ENCODE data around the gene FBXW5. TPM values are rescaled to one million over a fixed set of nuclear protein-coding genes. Genes with fewer than 3 reads are reported as not detected.

Gene FBXW5
- total and polyA plus RNA-seq, 10 of the 15 experiments (the other 5 are each of a cell fraction or from before 2014, with no cell fraction given): 0.21 to 97.3 (median 44.5) TPM

GRCh38 chr9:136963341-136963740 is 18.8 kb upstream of the FBXW5 start (continued):
- TF ChIP-seq SMAD5 (IDR thresholded peaks at IDR 0.05; ENCODE audit: low read depth) (no peak), YY1 (IDR thresholded peaks at IDR 0.05; ENCODE audit: low read depth, low read length) (no peak), WRNIP1 (IDR thresholded peaks at IDR 0.05; ENCODE audit: borderline replicate concordance, low read depth, low read length) (no peak), KLF5 (IDR thresholded peaks at IDR 0.05; ENCODE audit: partially characterized antibody) (no peak), EP300 (IDR thresholded peaks at IDR 0.05; ENCODE audit: borderline replicate concordance in 1 of 2, control insufficient read depth in 1 of 2, low read depth in 2 of 2, low read length in 2 of 2) (no peak), BCL3 (IDR thresholded peaks at IDR 0.05; ENCODE audit: borderline replicate concordance, insufficient read depth, low read depth, low read length, poor library complexity, severe bottlenecking) (no peak), RFX5 (IDR thresholded peaks at IDR 0.05; ENCODE audit: low read depth, low read length) (no peak), RELA (IDR thresholded peaks at IDR 0.05; ENCODE audit: borderline replicate concordance, partially characterized antibody) (no peak), USF2 (IDR thresholded peaks at IDR 0.05; ENCODE audit: borderline replicate concordance, low read depth, low read length) (no peak), ZBTB40 (IDR thresholded peaks at IDR 0.05; ENCODE audit: borderline replicate concordance) (no peak)
